AG20443 (cell line): ENCODE measurements around the gene DUOXA2.
A peak's percentile ranks its signal among the peaks of the same experiment; 100 is the strongest.
"Not testable (repeated sequence)": the region's sequence is repeated elsewhere in the genome, so short reads cannot be mapped to it uniquely, and the experiment has no call there.

Experiments
- DNase-seq: peaks from one replicate; pipeline ENCODE4 v3.0.0; 2012; ENCODE audit warnings: low spot score, mixed read lengths

DUOXA2 gene

DNA sequence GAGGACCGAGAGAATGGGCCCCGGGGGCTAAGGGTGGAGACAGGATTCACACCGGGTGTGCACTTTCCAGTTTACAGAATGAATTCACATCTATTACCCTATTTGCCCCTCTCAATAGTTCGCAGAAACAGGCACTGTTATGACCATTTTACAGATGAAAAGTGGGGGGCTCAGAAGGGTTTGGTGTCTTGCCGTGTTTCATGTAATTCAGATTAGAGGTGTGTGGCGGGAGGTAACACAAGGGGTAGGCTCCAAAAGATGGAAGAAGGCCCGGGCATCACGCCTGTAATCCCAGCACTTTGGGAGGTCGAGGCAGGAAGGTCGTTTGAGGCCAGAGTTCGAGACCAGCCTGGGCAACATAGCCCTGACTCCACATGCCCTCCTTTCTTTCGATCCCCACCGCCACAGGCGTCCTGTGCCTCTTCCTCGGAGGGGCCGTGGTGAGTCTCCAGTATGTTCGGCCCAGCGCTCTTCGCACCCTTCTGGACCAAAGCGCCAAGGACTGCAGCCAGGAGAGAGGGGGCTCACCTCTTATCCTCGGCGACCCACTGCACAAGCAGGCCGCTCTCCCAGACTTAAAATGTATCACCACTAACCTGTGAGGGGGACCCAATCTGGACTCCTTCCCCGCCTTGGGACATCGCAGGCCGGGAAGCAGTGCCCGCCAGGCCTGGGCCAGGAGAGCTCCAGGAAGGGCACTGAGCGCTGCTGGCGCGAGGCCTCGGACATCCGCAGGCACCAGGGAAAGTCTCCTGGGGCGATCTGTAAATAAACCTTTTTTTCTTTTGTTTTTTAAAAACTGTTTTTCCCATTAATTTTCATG, 3.4 kb downstream of the DUOXA2 start:
- DNase-seq: no peak

DNA sequence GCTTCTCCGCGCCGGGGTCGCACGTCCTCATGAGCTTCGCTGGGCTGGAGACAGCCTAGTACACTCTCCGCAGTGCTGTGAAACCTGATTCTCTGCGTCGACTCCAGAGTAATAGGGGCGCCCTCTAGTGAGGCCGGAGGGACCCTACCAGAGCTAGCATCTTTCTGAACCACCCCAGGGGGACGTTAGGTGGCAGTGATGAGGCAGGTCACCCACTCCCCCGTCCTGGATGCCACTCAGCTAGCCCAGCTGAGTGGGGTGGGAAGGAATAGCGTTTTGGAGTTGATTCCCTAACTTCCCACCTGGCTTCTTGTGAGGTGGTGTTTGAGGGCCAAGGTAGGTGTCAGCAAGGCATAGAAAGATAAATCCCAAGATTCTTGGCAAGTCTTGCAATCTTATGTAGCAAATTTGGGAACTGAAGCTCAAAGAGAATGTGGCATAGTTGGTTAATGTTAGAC, 4.0 kb downstream of the DUOXA2 start:
- peak; percentile 95 for DNase-seq

DNA sequence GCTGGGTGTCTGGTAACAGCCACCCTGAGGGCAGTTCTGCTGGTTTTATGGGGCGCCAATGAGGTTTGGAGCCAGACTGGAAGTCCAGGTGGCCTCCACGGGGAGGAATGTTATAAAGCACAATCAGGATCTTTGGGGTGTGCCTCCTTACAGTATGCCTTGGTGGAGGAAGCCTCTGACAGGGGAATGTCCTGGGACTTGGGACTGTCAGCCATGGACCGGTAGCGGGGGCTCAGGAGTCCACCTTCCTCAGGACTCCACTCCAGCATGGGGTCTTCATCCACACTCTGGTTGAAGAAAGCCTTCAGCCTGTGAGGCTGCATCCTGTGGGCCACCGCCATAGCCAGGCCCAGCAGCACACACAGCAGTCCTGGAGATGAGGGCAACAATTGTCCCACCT, 4.9 kb downstream of the DUOXA2 start:
- DNase-seq: no peak

DNA sequence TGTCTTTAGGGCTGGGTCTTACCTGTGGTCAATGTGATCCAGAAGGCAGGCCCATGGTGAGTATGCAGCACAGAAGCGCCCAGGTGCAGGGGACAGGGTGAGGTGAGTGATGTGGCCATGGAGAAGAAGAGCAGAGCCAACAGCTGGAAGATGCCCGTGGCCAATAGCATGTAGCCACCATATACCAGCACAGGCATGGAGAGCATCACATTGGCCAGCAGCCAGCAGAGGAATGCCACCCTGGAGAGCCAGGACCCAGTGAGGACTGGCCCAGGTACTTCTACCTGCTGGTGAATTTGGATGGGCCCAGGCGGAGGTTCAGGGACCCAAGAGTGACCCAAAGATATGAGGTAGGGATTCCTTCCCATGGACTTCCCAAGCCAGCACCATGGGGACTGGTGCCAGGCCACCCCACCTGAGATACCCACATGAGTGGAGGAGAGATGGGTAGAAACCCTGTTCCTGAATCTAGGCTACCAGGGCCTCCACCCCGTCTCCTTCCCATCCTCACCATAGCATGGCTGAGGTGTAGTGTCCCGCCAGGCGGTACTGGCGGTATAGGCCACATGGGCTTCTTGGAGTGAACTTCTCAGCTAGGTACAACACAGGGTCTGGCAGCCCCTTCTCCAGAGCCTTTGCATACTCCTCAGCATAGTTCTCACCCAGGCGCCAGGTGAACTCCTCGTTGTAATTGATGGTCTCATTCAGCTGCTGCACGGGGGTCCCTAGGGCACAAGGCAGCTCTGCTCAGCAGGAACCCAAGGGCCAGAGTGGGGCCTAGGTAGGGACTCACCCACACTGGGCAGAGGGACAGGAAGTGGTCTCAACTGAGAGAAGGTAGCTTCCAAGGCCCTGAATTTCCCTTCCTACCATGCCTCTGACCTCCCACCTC, 6.2 kb downstream of the DUOXA2 start:
- no peak for DNase-seq

DNA sequence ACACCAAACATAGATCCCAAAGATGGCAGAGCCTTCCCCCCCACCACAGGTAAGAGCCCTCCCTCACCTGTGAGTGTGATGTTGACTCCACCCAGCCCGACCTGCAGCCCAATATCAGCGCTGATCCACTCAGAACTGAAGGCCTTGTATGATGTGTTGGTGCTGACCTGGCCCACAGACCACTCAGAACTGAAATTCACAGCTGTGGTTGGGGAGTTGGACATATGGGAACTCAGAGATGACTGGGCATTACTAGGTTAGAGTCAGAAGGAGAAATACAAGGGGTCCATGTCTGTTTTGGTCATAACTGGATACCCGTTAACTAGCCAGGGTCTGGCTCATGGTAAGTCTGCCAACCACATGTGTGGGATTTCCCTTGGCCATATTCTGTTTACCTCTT, 6.9 kb downstream of the DUOXA2 start:
- DNase-seq: no peak

DNA sequence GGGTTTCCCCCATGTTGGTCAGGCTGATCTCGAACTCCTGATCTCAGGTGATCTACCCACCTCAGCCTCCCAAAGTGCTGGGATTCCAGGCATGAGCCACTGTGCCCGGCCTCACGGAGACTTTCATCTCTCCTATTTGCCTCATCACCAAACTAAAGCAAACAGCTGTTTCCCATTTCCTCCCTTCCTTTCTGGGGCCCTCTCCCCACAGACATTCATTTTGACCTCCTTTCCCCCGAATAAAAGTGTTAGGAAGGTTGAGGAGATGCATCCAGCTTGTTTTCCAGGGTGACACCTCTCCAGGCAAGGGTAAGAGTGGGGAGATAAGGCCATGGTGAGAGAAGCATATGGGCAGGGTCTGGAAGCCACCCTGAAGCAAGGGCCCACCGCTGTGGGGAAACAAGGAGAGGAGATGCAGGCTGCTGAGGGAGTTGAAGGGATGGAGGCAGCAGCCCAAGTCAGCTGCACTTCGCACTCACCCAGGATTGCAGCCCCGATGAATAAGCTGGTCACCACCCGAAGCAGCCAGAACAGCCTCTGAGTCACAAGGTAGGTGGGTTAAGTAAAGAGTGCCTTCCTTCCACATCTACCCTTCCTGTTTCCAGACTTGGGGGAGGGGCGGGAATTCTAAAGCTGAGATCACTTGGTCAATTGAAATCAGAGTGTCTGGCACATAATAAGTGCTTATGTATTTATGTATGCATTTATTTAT, 7.7 kb downstream of the DUOXA2 start:
- DNase-seq: peak; percentile 90

DNA sequence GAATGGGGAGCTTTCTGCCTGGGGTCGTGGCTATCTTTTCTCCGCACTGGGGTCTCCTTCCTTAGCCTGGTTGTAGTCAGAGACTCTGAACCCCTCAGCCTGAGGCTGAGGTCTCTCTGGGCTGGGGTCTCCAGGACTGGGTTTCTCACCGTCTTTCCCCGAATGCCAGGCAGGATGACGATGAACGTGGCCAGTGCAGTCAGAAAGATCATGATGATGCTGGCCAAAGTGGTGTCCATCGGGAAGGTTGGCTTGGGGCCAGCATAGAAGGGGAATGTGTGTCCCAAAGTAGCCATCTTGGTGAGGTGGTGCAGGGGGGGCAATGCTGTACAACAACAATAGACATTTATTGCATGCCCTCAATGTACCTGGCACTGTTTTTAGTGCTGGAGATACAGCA, 8.6 kb downstream of the DUOXA2 start:
- DNase-seq: no peak

DNA sequence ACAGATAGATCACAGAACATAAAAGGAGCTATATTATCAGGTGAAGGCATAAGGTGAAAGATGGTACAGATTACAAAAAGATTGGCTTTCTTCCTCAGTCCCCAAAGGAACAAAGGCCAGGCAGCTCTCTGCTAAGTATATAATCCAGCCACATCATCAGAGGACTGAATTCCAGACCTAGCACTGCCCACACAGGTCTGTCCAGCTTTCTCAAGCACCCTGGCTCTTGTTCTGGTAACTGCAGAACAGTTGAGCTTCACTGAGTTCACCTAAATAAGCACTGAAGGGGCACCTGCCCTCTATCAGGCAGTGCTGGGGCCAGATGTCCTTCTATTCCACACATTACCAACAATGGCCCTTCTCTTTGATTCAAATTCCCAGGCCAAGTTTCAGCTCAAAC, 9.3 kb downstream of the DUOXA2 start:
- no peak for DNase-seq

DNA sequence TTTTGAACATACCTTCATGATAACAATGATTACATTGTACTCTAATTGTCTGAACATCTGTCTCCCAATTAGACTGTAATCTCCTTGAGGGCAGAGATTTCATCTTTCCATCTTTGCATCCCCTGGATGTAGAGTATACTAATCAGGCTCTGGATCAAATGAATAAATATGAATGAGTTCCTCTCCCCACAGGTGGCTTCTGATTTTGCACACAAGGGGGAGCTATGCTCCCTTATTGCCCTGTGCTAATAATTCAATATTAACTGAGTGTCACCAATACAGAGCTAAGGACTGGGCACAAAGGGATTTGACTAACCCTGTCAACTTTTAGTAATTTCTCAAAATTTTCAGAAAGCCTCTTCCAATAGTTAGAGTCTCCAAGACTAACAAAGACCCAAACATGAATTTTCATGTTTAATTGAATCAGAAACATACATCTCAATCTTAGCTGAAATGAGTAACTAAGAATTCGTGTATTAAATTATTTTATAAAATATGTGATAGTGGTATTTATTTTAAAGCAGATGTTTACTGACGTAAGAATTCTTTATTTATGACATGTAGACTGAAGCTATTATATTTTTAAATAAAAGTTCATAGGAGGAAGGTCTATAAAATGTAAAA, 12.5 kb downstream of the DUOXA2 start:
- DNase-seq: no peak

DNA sequence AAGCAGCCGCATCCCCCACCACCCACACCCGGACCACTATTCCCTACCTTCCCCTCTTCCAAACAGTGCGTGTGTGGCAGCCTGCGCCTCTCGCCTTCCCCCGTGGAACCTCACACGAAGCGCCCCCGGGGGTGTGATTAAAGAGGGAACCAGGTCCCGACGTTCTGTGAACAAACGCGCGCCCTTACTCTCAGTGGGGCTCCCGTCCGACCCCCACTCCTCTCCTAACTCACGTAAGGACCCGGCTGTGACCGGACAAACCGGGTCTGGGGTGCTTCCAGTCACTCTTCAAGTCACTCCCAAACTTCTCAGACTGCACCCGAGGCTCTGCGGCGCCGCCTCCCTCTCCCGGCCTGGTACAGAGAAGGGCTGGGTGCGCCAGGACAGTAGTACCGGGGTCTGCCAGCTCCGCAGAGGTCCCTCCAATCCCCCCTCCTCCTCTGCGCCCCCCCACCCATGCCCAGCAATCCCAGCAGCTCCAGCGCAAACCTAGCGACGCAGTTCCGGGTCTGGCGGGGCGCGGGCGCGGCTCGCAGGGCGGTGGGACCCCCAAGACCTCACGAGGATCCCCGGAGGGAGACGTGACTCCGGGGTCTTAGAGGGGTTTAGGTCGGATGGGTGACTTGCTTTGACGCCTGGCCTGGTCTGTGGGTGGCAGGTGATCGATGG, 15.0 kb downstream of the DUOXA2 start:
- DNase-seq: no peak

DNA sequence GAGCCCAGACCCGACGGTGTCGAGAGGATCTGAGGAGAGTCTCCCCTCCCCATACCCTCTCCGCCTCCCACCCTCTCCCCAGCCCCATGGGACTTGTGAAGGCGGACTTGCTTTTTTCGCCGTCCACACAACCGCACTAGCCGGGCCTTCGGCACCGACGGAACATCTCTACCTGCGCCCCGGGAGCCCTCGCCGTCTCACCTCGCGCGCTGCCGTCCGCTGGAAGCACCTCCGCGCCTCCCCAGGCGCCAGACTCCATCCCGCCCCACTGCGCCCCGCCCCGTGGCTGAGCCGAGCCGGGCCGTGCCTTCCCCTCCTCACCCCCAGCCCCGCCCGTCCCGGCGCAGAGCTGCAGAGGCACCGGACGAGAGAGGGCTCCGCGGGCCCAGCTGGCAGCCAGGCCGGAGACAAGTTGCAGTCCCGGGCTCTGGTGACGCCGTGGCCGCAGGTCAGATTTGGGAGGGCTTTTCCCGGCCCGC, 15.6 kb downstream of the DUOXA2 start, which contains the start of the genes DUOX1 and DUOXA1:
Gene DUOX1 (plus strand): TSS at position 344 of the 479 bp plus-strand sequence. CDS start 1,973 bp downstream, outside the sequence.
Gene DUOXA1 (minus strand): TSS at position 229 of the 479 bp plus-strand sequence. CDS start 6,865 bp downstream, outside the sequence.
- DNase-seq: peak; percentile 75

DNA sequence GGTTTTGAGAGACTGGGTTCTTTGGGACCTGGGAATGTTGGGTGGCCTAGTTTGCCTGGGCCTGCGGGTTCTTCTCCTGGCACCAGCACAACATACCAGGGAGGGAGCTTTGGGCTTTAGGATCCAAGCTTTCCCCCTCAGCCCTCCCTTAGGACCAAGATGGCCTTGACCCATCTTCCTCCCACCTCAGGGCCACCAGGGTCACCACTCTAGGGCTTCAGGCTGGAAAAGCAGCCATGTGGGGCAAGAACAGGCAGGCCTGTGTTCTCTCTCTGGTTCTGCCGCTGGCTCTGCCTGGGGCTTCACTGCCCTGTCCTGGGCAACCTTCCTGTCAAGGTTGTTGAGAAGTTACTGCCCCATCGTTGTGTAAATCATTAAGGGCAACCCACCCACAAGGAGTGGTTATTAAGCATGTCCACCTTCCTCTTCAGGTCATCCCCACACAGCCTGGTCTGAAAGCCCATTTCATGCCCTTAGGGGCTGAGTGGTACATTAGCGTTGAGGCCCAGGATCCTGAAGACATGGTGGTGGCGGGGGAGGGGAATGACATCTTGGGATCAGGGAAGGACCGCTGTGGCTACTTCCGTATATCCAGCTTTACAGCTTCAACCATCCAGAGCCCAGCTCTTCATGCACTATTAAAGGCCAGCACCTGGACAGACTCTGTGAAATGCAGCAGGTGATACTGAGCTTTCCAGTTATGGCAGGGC, 16.3 kb downstream of the DUOXA2 start:
- DNase-seq: no peak

DNA sequence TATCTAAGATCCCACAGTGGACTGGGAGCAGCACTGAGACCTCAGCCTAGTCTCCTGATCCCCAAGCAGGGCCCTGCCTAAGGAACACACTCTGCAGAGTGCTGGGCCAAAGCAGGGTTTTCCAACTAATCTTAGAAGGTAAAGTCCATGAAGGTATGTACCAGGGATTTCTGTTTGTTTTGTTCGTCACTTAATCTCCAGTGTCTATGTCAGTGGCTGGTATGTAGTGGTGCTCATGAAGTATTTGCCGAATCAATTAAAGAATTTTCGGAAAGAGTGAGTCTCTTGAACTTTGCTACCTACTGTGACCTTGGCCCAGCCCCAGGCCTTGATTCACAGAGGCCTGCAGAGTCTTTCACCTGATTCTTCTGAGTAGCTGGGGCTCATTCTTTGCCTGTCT, 17.4 kb downstream of the DUOXA2 start:
- no peak for DNase-seq

DNA sequence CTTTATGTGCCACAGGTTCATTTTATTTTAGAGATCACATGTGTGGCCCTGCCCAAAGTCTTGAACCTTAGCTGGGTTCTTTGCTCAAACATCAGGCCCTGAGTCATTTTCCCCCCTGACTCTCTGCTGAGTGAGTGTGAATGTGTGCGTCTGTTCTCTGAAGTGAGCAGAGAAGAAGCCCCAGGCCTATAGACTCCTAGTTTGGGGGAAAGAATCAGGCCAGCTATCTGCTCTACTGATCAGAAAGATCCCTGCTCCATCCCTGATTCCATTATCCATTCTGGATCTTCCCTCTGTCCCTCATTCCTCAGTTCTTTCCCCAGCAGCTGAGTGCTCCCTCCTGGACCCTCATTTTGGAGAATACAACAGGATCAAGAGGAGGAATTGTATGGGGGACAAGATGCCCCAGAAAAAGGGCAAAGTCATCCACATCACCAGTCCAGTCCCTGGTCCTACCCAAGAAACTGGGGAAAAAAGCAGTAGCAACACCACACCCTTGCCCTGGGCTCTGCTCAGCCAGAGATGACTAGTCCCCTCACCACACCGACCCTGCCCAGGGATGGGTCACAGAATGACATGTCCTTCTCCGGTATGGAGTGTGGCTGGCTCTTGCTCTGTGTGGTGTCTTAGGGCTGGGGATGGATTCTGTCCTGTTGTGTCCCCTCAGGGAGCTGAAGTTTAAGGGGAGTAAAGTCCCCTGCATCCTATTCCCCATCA, 18.9 kb downstream of the DUOXA2 start:
- no peak for DNase-seq

DNA sequence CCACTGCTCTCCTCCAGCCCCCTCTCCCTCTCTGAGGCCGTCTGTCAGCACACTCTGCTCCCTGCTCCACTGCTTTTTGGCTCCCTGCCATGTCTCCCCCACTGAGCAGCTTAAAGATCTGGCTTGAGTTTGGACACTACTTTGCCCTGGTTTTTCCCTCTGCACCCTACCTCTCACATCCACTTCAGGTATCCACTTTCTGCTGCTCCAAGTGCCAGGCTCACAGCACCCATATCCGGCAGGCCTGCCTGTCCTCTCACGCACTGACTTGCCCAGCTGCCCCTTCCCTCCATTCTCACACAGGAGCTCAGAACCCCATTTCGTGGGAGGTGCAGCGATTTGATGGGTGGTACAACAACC, 19.4 kb downstream of the DUOXA2 start:
- no peak for DNase-seq

DNA sequence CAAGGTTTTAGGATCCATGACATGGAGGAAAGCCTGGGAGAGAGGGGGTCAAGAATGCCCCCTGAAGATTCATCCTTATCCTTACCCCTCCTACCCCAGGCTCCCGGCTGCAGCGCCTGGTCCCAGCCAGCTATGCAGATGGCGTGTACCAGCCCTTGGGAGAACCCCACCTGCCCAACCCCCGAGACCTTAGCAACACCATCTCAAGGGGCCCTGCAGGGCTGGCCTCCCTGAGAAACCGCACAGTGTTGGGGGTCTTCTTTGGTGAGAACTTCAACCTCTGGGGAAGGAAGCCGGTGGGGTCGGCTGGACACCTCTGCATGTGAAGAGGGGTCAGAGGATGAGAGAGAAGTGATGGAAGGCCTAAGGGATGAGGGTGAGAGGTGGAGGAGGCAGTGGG, 19.9 kb downstream of the DUOXA2 start:
- no peak for DNase-seq

DNA sequence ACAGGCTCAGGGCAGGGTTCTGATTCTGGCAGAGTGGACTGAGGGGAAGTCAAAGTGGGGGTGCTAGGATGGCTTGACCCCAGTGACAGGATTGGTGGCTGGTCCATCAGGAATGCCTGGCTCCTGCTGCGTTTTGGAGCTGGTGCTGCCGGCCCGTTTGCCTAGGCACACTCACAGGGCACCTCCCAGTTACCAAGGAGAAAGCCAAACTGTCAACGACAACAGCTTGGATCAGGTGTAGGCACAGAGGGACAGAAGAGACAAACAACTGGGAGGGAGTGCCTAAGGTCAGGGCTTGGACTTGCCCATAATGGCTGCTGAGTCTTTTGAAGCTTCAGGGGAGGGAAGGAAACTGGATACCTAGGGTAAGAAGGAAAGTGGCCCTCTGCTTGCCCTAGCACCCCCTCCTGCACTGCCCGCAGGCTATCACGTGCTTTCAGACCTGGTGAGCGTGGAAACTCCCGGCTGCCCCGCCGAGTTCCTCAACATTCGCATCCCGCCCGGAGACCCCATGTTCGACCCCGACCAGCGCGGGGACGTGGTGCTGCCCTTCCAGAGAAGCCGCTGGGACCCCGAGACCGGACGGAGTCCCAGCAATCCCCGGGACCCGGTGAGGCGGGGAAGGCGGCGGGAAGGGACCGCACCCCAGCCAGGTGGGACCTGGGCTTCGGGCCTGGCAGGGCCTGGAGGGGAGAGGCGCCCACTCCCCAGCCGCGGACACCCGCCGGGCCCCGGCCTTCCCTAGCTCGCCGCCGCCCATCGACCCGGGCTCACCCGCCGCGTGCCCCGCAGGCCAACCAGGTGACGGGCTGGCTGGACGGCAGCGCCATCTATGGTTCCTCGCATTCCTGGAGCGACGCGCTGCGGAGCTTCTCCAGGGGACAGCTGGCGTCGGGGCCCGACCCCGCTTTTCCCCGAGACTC, 20.8 kb downstream of the DUOXA2 start:
- DNase-seq: no peak

DNA sequence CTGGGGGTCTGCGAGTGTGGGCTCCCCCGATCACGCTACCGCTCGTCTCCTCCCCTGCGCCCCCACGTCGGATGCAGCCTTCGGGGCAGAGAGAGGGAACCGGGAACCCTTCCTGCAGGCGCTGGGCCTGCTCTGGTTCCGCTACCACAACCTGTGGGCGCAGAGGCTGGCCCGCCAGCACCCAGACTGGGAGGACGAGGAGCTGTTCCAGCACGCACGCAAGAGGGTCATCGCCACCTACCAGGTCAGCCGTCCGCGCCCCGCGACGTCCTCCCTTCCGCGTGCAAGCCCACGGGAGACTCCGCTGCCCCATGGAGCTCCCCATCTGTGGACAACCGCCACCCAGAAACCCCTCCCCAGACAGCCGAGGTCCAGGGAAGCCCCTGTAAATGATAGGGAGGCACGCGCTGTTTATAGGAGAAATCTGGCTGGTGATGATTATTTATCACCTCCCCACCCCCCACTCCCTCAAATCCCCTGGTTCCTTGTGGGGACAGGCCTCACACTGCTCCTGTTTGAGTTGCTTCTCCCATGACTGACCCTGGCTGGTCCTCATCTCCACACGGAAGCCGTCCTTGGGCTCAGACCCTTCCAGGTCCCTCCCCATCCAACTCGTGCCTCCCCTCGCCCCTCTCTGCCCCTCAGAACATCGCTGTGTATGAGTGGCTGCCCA, 21.7 kb downstream of the DUOXA2 start:
- not testable (repeated sequence) for DNase-seq
